Gastrocnemius medialis (tissue), 4 donors: ENCODE data around the gene TMEM132A. TPM values are rescaled to one million over a fixed set of nuclear protein-coding genes. Genes with fewer than 3 reads are reported as not detected.
A peak's percentile ranks its signal among the peaks of the same experiment; 100 is the strongest.

Source experiments
- ATAC-seq, 2 donors: fragments of 150-250 bp; one replicate each; pipeline ENCODE4 v1.9.1; 2016
- DNase-seq, 2 donors: peaks; one replicate each; pipeline ENCODE4 v3.0.0-alpha.2; 2019
- H3K27ac ChIP-seq, 4 donors: fragments of 200-600 bp; sonication (generic); 1 replicate in 1 of 4; 2 replicates in 3 of 4; pipeline ENCODE4 v1.5.1; 2016 to 2018; ENCODE audit warnings: mild to moderate bottlenecking in 2 of 4, moderate library complexity in 1 of 4
- H3K27me3 ChIP-seq, 3 donors: fragments of 200-600 bp; sonication (generic) in 2 of 3; 1 replicate in 1 of 3; 2 replicates in 2 of 3; pipeline versions ENCODE4 v1.5.1 to v1.6.0; 2016 to 2019; ENCODE audit warnings: mild to moderate bottlenecking in 1 of 3, moderate library complexity in 1 of 3
- H3K36me3 ChIP-seq, 2 donors: fragments of 200-600 bp; sonication (generic) in 1 of 2; one replicate each; pipeline ENCODE4 v1.5.1; 2017 to 2018
- H3K4me1 ChIP-seq, 2 donors: fragments of 200-600 bp; sonication (generic) in 1 of 2; one replicate each; pipeline ENCODE4 v1.5.1; 2016 to 2017; ENCODE audit warnings: mild to moderate bottlenecking in 2 of 2
- H3K4me3 ChIP-seq, 4 donors: fragments of 200-600 bp; sonication (generic) in 3 of 4; 1 replicate in 1 of 4; 2 replicates in 3 of 4; pipeline ENCODE4 v1.5.1; 2016 to 2019; ENCODE audit warnings: mild to moderate bottlenecking in 2 of 4
- H3K9me3 ChIP-seq, 3 donors: fragments of 200-600 bp; sonication (generic) in 2 of 3; 1 replicate in 1 of 3; 2 replicates in 2 of 3; pipeline ENCODE4 v1.5.1; 2016 to 2019
- CTCF ChIP-seq, 5 experiments: fragments of 450-650 bp in 3 of 5; fragments of 200-600 bp in 2 of 5; sonication (generic) in 2 of 5; IDR thresholded peaks in 4 of 5; conservative IDR thresholded peaks in 1 of 5; 1 replicate in 4 of 5; 2 replicates in 1 of 5; pipeline ENCODE4 v1.5.1; 2016 to 2019; ENCODE audit warnings: antibody characterized with exemption in 5 of 5, mild to moderate bottlenecking in 3 of 5, moderate library complexity in 3 of 5
- POLR2A ChIP-seq, 2 donors: fragments of 450-650 bp; IDR thresholded peaks; one replicate each; pipeline ENCODE4 v1.6.1; 2017; ENCODE audit warnings: antibody characterized with exemption in 2 of 2, mild to moderate bottlenecking in 2 of 2, moderate library complexity in 2 of 2
- in situ Hi-C, 4 donors: fragments of 200-750 bp; cut with MboI; loops; one replicate each; pipeline versions ENCODE4 v1.15.0 to v1.8.0; 2017; ENCODE audit warnings: low sequenced_read_pairs in 4 of 4
- intact Hi-C: fragments of 100-400 bp; cut with DNase I; formaldehyde crosslinking; loops from one replicate; pipeline ENCODE4 v1.15.1; 2023; ENCODE audit warnings: low total_unique reads
- total RNA-seq, 4 donors: library from RNA; depleted of rRNA; stranded (reverse); fragments of >200 nt; gene quantifications; one replicate each; pipeline versions ENCODE4 v1.1.0 to v1.2.3, GENCODE V29; 2016

The TMEM132A gene
- total RNA-seq, 4 donors from 2014 or later = 2.5 to 3.7 (median 3.1) TPM

- H3K9me3 ChIP-seq = no peaks in the 10 kb centered on the region
- H3K36me3 ChIP-seq = no peaks in the 10 kb centered on the region
- intact Hi-C loops = loop anchor here (2.0 kb wide), 1 partner anchor 36 kb away; the partner anchor contains the start of gene CCDC86
- no peak for DNase-seq
- TF ChIP-seq POLR2A (IDR thresholded peaks at IDR 0.05) = no peak
- TF ChIP-seq CTCF (IDR thresholded peaks at IDR 0.05 in 4 of 5, conservative IDR thresholded peaks at IDR 0.05 in 1 of 5) = no peak
- no peaks in the 10 kb centered on the region for H3K27me3 ChIP-seq
- H3K4me1 ChIP-seq = peaks cover 47 to 53% of the 10 kb centered on the region in 2 donors
- in situ Hi-C loops = no loop called here
- H3K27ac ChIP-seq = peak overlapping the region; percentile 56 to 78 (median 70)
- H3K4me3 ChIP-seq = no peak overlapping the region
- peak; percentile 55 to 74 for ATAC-seq
Observed at GRCh38 chr11:60878245-60879101, 45.8 kb upstream of the TMEM132A start.

- no peak overlapping the region for H3K4me3 ChIP-seq
- no peak for DNase-seq
- no peaks in the 10 kb centered on the region for H3K27me3 ChIP-seq
- H3K4me1 ChIP-seq = peaks cover 40 to 48% of the 10 kb centered on the region in 2 donors
- in situ Hi-C loops (no loop called here), intact Hi-C loops (loop anchor here (2.0 kb wide), 1 partner anchor 36 kb away; the partner anchor contains the start of gene CCDC86)
- H3K9me3 ChIP-seq = no peaks in the 10 kb centered on the region
- no peaks in the 10 kb centered on the region for H3K36me3 ChIP-seq
- peak overlapping the region; percentile 56 to 78 (median 70) for H3K27ac ChIP-seq
- ATAC-seq = peak; percentile 54 to 69
- TF ChIP-seq CTCF (IDR thresholded peaks at IDR 0.05 in 4 of 5, conservative IDR thresholded peaks at IDR 0.05 in 1 of 5) (no peak), POLR2A (IDR thresholded peaks at IDR 0.05) (no peak)
Observed at GRCh38 chr11:60879104-60879503, 45.2 kb upstream of the TMEM132A start.

- in situ Hi-C loops (no loop called here), intact Hi-C loops (loop anchor here (2.0 kb wide), 1 partner anchor 37 kb away; the partner anchor contains the start of gene CCDC86)
- DNase-seq = no peak
- TF ChIP-seq CTCF (IDR thresholded peaks at IDR 0.05 in 4 of 5, conservative IDR thresholded peaks at IDR 0.05 in 1 of 5) (no peak), POLR2A (IDR thresholded peaks at IDR 0.05) (no peak)
- Histone ChIP-seq H3K9me3 (no peaks in the 10 kb centered on the region), H3K27ac (peak overlapping the region in 2 of 4 donors; percentile 73 to 78), H3K4me3 (no peak overlapping the region), H3K4me1 (peaks cover 31 to 38% of the 10 kb centered on the region in 2 donors), H3K27me3 (no peaks in the 10 kb centered on the region), H3K36me3 (no peaks in the 10 kb centered on the region)
- no peak for ATAC-seq
Observed at GRCh38 chr11:60879971-60880588, 44.2 kb upstream of the TMEM132A start.

- peaks cover 25 to 33% of the 10 kb centered on the region in 2 donors for H3K4me1 ChIP-seq
- H3K4me3 ChIP-seq = no peak overlapping the region
- H3K27ac ChIP-seq = peak overlapping the region in 1 of 4 donors; percentile 78
- H3K36me3 ChIP-seq = no peaks in the 10 kb centered on the region
- in situ Hi-C loops (no loop called here), intact Hi-C loops (no loop called here)
- no peaks in the 10 kb centered on the region for H3K27me3 ChIP-seq
- DNase-seq (no peak), ATAC-seq (peak in 1 of 2 donors; percentile 67)
- H3K9me3 ChIP-seq = no peaks in the 10 kb centered on the region
- TF ChIP-seq POLR2A (IDR thresholded peaks at IDR 0.05) (no peak), CTCF (IDR thresholded peaks at IDR 0.05 in 4 of 5, conservative IDR thresholded peaks at IDR 0.05 in 1 of 5) (no peak)
Observed at GRCh38 chr11:60880643-60881282, 43.5 kb upstream of the TMEM132A start.
